HL-60 (cell line): ENCODE data around the gene CTXN1.

ENCODE experiments used
- DNase-seq, 2 experiments: peaks; one replicate each; pipeline ENCODE4 v3.0.0-alpha.2; 2010 to 2020; ENCODE audit warnings: low read depth in 1 of 2, low spot score in 1 of 2
- H3K27ac ChIP-seq: fragments of 250-450 bp; sonication (Bioruptor Pico); replicated peaks from 2 replicates; pipeline ENCODE4 v1.5.1; 2020; ENCODE audit warnings: mild to moderate bottlenecking, moderate library complexity
- H3K27me3 ChIP-seq: fragments of 250-450 bp; sonication (Bioruptor Pico); 2 replicates; pipeline ENCODE4 v1.5.1; 2021; ENCODE audit warnings: mild to moderate bottlenecking, moderate library complexity; ENCODE audit not compliant: insufficient read depth, poor library complexity, severe bottlenecking
- H3K4me3 ChIP-seq: replicated peaks from 2 replicates; pipeline ENCODE4 v1.5.1; 2011; ENCODE audit warnings: mild to moderate bottlenecking, control low read depth, low read length; ENCODE audit not compliant: insufficient read depth
- CTCF ChIP-seq: IDR thresholded peaks from one replicate; pipeline ENCODE4 v1.5.1; 2011; ENCODE audit warnings: low read length, control low read depth, inconsistent platforms; ENCODE audit not compliant: insufficient read depth
- GABPA ChIP-seq: IDR thresholded peaks from 2 replicates; pipeline ENCODE4 v1.6.1; 2012; ENCODE audit warnings: low read depth
- POLR2AphosphoS5 ChIP-seq: IDR thresholded peaks from 2 replicates; pipeline ENCODE4 v1.6.1; 2012; ENCODE audit warnings: low read depth
- REST ChIP-seq: IDR thresholded peaks from 2 replicates; pipeline ENCODE4 v1.6.1; 2012; ENCODE audit warnings: low read depth; ENCODE audit not compliant: insufficient replicate concordance
- SPI1 ChIP-seq: IDR thresholded peaks from 2 replicates; pipeline ENCODE4 v1.6.1; 2012; ENCODE audit warnings: low read depth, mild to moderate bottlenecking, borderline replicate concordance

CTXN1 gene

GRCh38 chr19:7908742-7909461 lies 17.0 kb downstream of the CTXN1 start:
- Histone ChIP-seq H3K27me3 (no peaks in the 10 kb centered on the region), H3K27ac (no peak overlapping the region), H3K4me3 (no peak overlapping the region)
- TF ChIP-seq POLR2AphosphoS5 (0 out of 2 replicates have a peak, but pooled peaks have one; percentile 15), SPI1 (no peak)
- DNase-seq: no peak

GRCh38 chr19:7908078-7908699 lies 17.7 kb downstream of the CTXN1 start:
- TF ChIP-seq GABPA (no peak), POLR2AphosphoS5 (0 out of 2 replicates have a peak, but pooled peaks have one; percentile 28)
- H3K4me3 ChIP-seq: no peak overlapping the region
- H3K27me3 ChIP-seq: no peaks in the 10 kb centered on the region
- no peak overlapping the region for H3K27ac ChIP-seq
- no peak for DNase-seq

- Histone ChIP-seq H3K4me3 (no peak overlapping the region), H3K27me3 (no peaks in the 10 kb centered on the region), H3K27ac (no peak overlapping the region)
- TF ChIP-seq SPI1: no peak
- no peak for TF ChIP-seq GABPA
- no peak for TF ChIP-seq REST
- no peak for TF ChIP-seq POLR2AphosphoS5
- no peak for TF ChIP-seq CTCF
- DNase-seq: no peak
These were observed 18.4 kb downstream of the CTXN1 start for GRCh38 chr19:7907544-7907943.

- Histone ChIP-seq H3K4me3 (no peak overlapping the region), H3K27ac (no peak overlapping the region), H3K27me3 (no peaks in the 10 kb centered on the region)
- no peak for DNase-seq
- TF ChIP-seq GABPA: no peak
These were observed 18.8 kb downstream of the CTXN1 start for GRCh38 chr19:7907122-7907521.

- Histone ChIP-seq H3K27ac (no peak overlapping the region), H3K4me3 (no peak overlapping the region), H3K27me3 (no peaks in the 10 kb centered on the region)
- no peak for TF ChIP-seq GABPA
- DNase-seq: no peak
These were observed 20.1 kb downstream of the CTXN1 start for GRCh38 chr19:7905859-7906258.

GRCh38 chr19:7905268-7905667 lies 20.7 kb downstream of the CTXN1 start:
- H3K27ac ChIP-seq: no peak overlapping the region
- no peaks in the 10 kb centered on the region for H3K27me3 ChIP-seq
- DNase-seq: no peak
- no peak overlapping the region for H3K4me3 ChIP-seq
- TF ChIP-seq REST: no peak
- no peak for TF ChIP-seq GABPA
- TF ChIP-seq POLR2AphosphoS5: no peak
- TF ChIP-seq CTCF: no peak
- TF ChIP-seq SPI1: no peak
